ENCODE results near the gene CASZ1.
A peak's percentile ranks its signal among the peaks of the same experiment; 100 is the strongest.

CASZ1 gene

DNA sequence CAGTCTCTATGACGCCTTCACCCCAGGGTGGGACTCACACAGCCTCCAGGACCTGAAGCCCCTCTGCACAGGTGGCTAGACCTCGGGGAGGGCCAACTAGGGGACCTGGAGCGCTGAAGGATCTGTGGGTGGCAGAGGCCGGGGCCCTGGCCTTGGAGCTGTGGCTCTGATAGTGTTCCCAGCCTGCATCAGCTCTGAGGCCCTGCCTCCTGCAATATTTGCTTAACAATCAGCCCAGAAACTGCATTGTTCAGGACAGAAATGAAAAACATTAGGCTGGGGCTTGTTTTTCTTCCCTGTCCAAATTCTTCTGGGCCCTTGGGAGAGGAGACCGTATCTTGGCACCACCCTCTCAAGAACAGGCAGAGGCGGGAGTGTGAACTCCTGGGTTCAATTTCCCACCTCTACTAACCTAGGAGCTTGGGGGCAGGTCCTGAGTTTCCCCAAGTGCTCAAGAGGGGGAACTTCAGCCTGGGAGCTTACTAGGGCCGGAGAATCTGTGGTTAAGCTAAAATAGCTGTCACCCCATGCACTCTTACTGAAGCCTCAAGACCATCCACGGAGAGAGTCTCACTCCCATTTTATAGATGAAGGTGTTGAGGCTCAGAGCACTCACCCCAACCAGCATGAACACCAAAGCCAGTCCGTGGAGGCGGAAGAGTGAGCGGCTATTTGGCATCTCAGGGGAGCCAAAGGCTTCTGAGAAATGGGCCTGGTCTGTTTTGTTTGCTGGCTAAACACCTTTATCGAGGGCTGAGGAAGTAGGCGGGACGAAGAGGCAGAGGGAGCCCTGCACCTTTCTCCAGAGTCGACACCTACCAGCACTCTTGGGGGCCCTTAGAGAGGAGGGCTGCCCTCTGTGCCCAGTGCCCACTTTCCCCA, 18.8 kb upstream of the CASZ1 start:
- Mint-ChIP-seq H3K4me1 (ENCODE audit: low read depth) (no peaks in the 10 kb centered on the region), H3K27me3 (peaks cover 4% of the 10 kb centered on the region), H3K9me3 (ENCODE audit: low read depth) (no peaks in the 10 kb centered on the region), H3K36me3 (no peaks in the 10 kb centered on the region), H3K4me3 (no peak overlapping the region), H3K27ac (no peak overlapping the region)

- Mint-ChIP-seq H3K4me3 (no peak overlapping the region), H3K36me3 (no peaks in the 10 kb centered on the region), H3K27me3 (peaks cover 4% of the 10 kb centered on the region), H3K27ac (no peak overlapping the region), H3K4me1 (ENCODE audit: low read depth) (no peaks in the 10 kb centered on the region), H3K9me3 (ENCODE audit: low read depth) (no peaks in the 10 kb centered on the region)
Observed at GRCh38 chr1:10814312-10814711, 17.9 kb upstream of the CASZ1 start.

DNA sequence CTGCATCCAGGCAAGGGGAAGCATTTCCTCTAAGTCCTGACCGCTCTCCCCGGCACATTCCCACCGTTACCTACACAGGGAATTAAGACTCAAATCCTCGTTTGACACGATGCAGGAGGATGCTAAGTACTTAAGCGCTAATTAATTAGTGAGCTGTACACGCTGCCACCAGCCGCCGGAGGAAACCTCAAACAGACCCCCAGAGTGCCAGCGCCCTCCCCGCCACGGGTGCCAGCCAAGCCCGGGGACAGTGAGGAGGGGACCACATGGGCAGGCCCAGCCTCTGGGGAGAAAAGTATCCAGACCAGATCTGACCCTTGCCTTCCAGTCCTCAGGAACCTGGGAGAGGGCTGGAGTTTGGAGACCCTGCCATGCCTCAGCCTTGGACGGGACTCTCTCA, 17.4 kb upstream of the CASZ1 start:
- Mint-ChIP-seq H3K9me3 (ENCODE audit: low read depth) (no peaks in the 10 kb centered on the region), H3K4me1 (ENCODE audit: low read depth) (no peaks in the 10 kb centered on the region), H3K4me3 (no peak overlapping the region), H3K27ac (no peak overlapping the region), H3K27me3 (peaks cover 9% of the 10 kb centered on the region), H3K36me3 (no peaks in the 10 kb centered on the region)

DNA sequence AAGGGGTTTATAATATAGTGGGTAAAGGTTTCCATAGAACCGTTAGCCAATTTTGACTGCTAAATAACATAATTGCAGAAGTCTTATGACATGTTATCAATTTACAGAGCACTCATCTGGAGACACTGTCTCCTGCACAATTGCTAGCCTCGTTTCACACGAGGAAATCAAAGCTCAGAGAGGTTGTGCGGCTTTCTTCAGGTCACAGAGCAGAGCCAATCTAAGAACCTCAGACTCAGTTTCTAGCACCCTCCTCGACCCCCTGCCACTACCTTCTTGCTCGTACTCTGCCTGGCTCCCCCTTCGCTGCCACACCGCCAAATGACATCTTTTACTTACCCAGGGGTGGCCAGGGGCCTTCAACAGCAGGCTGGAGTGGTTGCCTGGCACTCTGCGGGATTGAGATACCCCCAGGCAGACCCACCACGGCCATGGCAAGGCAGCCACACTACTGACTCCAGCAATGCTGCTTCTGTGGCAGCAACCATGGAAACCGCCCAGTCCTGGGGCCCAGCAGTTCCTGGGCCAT, 16.0 kb upstream of the CASZ1 start:
- H3K9me3 Mint-ChIP-seq (ENCODE audit: low read depth): no peaks in the 10 kb centered on the region
- peaks cover 10% of the 10 kb centered on the region for H3K27me3 Mint-ChIP-seq
- H3K4me3 Mint-ChIP-seq: no peak overlapping the region
- no peaks in the 10 kb centered on the region for H3K4me1 Mint-ChIP-seq (ENCODE audit: low read depth)
- no peaks in the 10 kb centered on the region for H3K36me3 Mint-ChIP-seq
- no peak overlapping the region for H3K27ac Mint-ChIP-seq

DNA sequence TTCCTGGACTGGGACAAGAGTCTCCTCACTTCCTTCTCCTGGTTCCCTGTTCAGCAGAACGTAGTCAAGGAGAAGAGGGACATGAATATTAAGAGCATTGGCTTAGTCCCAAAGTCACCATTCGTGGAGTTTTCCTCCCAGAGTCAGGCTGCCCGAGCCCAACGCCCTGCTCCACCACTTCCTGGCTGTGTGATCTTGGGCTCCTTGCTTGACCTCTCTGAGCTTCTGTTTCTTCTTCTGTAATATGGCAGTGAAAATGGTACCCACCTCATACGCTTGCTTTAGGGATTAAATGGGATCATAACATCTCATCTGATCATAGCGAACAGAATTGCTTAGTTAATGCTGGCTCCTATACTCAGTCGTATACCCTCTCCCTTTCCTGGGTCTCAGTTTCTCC, 12.0 kb upstream of the CASZ1 start:
- Mint-ChIP-seq H3K9me3 (ENCODE audit: low read depth) (no peaks in the 10 kb centered on the region), H3K27me3 (peaks cover 18% of the 10 kb centered on the region), H3K4me3 (no peak overlapping the region)

DNA sequence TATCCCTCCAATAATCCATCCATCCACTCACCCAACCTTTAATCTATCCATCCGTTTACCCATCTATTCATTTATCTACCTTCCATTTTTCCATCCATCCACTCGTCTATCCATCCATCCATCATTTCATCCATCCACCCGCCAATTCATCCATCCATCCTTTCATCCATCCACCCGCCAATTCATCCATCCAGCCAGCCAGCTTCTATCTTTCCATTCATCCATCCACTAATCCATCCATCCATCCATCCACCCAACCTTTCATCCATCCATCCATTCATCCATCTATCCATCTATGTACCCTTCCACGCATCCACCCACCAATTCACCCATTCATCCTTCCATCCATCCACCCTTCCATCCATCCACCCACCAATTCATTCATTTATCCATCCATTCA, 10.5 kb upstream of the CASZ1 start:
- Mint-ChIP-seq H3K4me1 (ENCODE audit: low read depth) (peaks cover 2% of the 10 kb centered on the region), H3K4me3 (no peak overlapping the region), H3K9me3 (ENCODE audit: low read depth) (no peaks in the 10 kb centered on the region), H3K27ac (no peak overlapping the region), H3K27me3 (peaks cover 20% of the 10 kb centered on the region), H3K36me3 (no peaks in the 10 kb centered on the region)

More for the DNA sequence above, 12.0 kb upstream of the CASZ1 start:
- peaks cover 2% of the 10 kb centered on the region for H3K4me1 Mint-ChIP-seq (ENCODE audit: low read depth)
- no peaks in the 10 kb centered on the region for H3K36me3 Mint-ChIP-seq
- no peak overlapping the region for H3K27ac Mint-ChIP-seq

- no peak overlapping the region for H3K4me3 Mint-ChIP-seq
- no peak overlapping the region for H3K27ac Mint-ChIP-seq
- H3K36me3 Mint-ChIP-seq: no peaks in the 10 kb centered on the region
- no peaks in the 10 kb centered on the region for H3K9me3 Mint-ChIP-seq (ENCODE audit: low read depth)
- H3K27me3 Mint-ChIP-seq: peaks cover 20% of the 10 kb centered on the region
- peaks cover 2% of the 10 kb centered on the region for H3K4me1 Mint-ChIP-seq (ENCODE audit: low read depth)
Observed at GRCh38 chr1:10803971-10804820, 7.8 kb upstream of the CASZ1 start.

- peak overlapping the region; percentile 52 for H3K27ac Mint-ChIP-seq
- H3K4me1 Mint-ChIP-seq (ENCODE audit: low read depth): peaks cover 2% of the 10 kb centered on the region
- H3K36me3 Mint-ChIP-seq: no peaks in the 10 kb centered on the region
- H3K4me3 Mint-ChIP-seq: no peak overlapping the region
- H3K27me3 Mint-ChIP-seq: peaks cover 24% of the 10 kb centered on the region
- H3K9me3 Mint-ChIP-seq (ENCODE audit: low read depth): no peaks in the 10 kb centered on the region
Observed at GRCh38 chr1:10802944-10803715, 6.7 kb upstream of the CASZ1 start.

DNA sequence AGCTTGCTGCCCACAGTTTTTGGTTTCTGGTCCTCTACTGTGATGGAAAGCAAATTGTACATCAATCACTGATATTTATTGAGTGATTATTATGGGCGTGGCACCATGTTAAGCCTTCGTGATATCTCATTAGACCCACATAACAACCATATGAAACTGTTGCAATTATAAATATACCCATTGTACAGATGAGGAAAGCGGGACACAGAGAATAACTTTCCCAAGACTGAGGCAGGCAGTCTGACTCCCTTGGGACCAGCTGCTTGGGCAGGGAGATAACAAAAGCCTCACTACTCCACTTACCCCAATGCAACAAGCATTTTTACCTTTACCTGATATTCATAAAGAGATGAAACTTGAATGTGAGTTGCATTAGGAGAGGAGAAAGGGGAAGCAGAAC, 4.3 kb upstream of the CASZ1 start:
- H3K27ac Mint-ChIP-seq: no peak overlapping the region
- H3K9me3 Mint-ChIP-seq (ENCODE audit: low read depth): no peaks in the 10 kb centered on the region
- no peak overlapping the region for H3K4me3 Mint-ChIP-seq
- H3K27me3 Mint-ChIP-seq: peaks cover 28% of the 10 kb centered on the region
- no peaks in the 10 kb centered on the region for H3K36me3 Mint-ChIP-seq
- peaks cover 2% of the 10 kb centered on the region for H3K4me1 Mint-ChIP-seq (ENCODE audit: low read depth)

- Mint-ChIP-seq H3K27me3 (peaks cover 28% of the 10 kb centered on the region), H3K4me3 (no peak overlapping the region), H3K4me1 (ENCODE audit: low read depth) (peaks cover 6% of the 10 kb centered on the region), H3K36me3 (no peaks in the 10 kb centered on the region), H3K9me3 (ENCODE audit: low read depth) (no peaks in the 10 kb centered on the region), H3K27ac (no peak overlapping the region)
Observed at GRCh38 chr1:10799726-10800125, 3.3 kb upstream of the CASZ1 start.

DNA sequence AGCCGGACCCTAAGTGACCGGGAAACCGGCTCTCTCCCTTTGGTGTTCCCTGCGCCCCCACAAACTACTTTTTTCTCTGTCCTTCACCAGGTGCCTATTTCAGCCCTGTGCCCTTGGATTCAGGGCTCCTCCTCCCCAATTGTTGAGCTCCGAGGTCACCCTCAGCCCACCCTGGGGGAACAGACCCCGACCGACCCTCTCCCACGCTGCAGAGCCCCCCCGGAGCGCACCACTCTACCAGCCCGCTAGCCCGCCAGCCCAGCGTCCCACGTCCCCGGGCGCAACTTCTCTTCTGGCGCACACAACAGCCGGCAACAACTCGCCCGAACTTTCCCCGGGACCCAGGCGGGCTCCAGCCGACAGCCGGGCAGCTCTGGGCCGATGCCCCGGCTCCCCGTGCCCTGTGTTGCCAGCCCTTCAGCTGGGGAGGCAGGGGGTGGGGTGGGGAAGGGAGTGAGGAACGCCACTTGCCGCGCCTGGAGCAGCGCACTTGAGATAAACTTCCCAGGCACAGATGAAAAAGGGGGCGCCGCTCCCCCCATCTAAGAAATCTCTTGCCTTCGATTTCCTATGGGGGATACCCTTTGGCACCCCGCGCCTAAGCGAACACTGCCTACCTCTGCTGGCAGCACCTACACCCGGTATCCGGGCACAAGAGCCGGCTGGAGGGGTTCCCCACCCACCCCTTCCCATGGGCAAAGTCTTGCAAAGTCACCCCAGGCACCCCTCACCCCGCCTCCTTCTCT, 997 bp downstream of the CASZ1 start:
- no peaks in the 10 kb centered on the region for H3K36me3 Mint-ChIP-seq
- peak overlapping the region; percentile 69 for H3K4me3 Mint-ChIP-seq
- H3K27me3 Mint-ChIP-seq: peaks cover 34% of the 10 kb centered on the region
- H3K9me3 Mint-ChIP-seq (ENCODE audit: low read depth): no peaks in the 10 kb centered on the region
- peaks cover 17% of the 10 kb centered on the region for H3K4me1 Mint-ChIP-seq (ENCODE audit: low read depth)
- H3K27ac Mint-ChIP-seq: no peak overlapping the region

GRCh38 chr1:10794724-10795275, 1.6 kb downstream of the CASZ1 start:
- Mint-ChIP-seq H3K27ac (no peak overlapping the region), H3K4me1 (ENCODE audit: low read depth) (peaks cover 17% of the 10 kb centered on the region), H3K9me3 (ENCODE audit: low read depth) (no peaks in the 10 kb centered on the region), H3K36me3 (no peaks in the 10 kb centered on the region), H3K27me3 (peaks cover 34% of the 10 kb centered on the region), H3K4me3 (peak overlapping the region; percentile 74)

DNA sequence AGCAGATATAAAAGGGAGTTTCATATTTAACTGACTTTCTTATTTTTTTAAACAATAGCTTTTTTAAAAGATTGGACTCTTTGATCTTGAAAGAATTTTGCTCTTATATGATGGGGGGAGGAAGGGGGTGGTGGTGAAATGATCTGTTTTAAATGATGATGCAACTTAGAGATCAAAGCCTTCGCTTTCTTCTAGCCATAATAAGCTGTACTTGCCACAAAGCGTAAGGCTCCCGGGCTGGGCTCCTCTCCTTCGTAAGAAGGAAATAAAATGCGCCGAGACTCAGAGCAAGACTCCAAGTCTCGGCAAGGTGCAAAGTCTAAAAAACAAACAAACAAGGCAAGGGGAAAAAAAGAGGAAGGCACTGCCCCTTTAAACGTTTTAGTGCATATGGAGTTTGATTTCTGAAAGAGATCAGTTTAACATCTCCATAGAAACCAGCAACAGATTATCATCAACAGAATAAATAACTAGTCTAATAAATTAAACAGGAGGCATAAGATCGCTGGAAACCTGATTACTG, 3.3 kb downstream of the CASZ1 start:
- Mint-ChIP-seq H3K4me3 (peak overlapping the region; percentile 80), H3K27ac (peak overlapping the region; percentile 34), H3K4me1 (ENCODE audit: low read depth) (peaks cover 17% of the 10 kb centered on the region), H3K36me3 (no peaks in the 10 kb centered on the region), H3K27me3 (peaks cover 21% of the 10 kb centered on the region), H3K9me3 (ENCODE audit: low read depth) (no peaks in the 10 kb centered on the region)

Measured in activated naive CD8-positive, alpha-beta T cell (primary cell).